ENCODE data around the gene GPR151. TPM values are rescaled to one million over a fixed set of nuclear protein-coding genes. Genes with fewer than 3 reads are reported as not detected.

Gene GPR151
- total and polyA plus RNA-seq, 9 of the 15 experiments (the other 6 are each of a cell fraction or from before 2014, with no cell fraction given) = 0.06 TPM; not detected in 8

DNA sequence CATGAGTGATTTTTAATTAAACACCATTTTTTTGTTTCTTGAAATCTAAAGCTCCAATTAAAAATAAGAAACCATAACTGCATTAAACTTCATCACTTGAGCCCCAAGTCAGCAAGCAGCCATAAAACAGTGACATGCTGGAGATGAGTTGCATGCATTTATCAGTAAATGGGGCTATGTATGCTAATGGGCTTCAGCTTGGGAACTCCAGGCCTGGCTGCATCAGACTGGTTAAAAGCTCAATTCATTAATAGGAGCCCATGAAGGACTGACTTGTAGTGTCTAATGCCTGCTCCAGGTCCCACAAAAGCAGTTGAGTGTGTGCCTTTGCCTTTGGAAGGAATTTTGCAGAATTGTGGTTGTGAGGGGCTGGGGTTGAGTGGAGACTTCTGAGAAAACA is 33.6 kb upstream of the GPR151 start (continued):
- TF ChIP-seq, protein P1, sequence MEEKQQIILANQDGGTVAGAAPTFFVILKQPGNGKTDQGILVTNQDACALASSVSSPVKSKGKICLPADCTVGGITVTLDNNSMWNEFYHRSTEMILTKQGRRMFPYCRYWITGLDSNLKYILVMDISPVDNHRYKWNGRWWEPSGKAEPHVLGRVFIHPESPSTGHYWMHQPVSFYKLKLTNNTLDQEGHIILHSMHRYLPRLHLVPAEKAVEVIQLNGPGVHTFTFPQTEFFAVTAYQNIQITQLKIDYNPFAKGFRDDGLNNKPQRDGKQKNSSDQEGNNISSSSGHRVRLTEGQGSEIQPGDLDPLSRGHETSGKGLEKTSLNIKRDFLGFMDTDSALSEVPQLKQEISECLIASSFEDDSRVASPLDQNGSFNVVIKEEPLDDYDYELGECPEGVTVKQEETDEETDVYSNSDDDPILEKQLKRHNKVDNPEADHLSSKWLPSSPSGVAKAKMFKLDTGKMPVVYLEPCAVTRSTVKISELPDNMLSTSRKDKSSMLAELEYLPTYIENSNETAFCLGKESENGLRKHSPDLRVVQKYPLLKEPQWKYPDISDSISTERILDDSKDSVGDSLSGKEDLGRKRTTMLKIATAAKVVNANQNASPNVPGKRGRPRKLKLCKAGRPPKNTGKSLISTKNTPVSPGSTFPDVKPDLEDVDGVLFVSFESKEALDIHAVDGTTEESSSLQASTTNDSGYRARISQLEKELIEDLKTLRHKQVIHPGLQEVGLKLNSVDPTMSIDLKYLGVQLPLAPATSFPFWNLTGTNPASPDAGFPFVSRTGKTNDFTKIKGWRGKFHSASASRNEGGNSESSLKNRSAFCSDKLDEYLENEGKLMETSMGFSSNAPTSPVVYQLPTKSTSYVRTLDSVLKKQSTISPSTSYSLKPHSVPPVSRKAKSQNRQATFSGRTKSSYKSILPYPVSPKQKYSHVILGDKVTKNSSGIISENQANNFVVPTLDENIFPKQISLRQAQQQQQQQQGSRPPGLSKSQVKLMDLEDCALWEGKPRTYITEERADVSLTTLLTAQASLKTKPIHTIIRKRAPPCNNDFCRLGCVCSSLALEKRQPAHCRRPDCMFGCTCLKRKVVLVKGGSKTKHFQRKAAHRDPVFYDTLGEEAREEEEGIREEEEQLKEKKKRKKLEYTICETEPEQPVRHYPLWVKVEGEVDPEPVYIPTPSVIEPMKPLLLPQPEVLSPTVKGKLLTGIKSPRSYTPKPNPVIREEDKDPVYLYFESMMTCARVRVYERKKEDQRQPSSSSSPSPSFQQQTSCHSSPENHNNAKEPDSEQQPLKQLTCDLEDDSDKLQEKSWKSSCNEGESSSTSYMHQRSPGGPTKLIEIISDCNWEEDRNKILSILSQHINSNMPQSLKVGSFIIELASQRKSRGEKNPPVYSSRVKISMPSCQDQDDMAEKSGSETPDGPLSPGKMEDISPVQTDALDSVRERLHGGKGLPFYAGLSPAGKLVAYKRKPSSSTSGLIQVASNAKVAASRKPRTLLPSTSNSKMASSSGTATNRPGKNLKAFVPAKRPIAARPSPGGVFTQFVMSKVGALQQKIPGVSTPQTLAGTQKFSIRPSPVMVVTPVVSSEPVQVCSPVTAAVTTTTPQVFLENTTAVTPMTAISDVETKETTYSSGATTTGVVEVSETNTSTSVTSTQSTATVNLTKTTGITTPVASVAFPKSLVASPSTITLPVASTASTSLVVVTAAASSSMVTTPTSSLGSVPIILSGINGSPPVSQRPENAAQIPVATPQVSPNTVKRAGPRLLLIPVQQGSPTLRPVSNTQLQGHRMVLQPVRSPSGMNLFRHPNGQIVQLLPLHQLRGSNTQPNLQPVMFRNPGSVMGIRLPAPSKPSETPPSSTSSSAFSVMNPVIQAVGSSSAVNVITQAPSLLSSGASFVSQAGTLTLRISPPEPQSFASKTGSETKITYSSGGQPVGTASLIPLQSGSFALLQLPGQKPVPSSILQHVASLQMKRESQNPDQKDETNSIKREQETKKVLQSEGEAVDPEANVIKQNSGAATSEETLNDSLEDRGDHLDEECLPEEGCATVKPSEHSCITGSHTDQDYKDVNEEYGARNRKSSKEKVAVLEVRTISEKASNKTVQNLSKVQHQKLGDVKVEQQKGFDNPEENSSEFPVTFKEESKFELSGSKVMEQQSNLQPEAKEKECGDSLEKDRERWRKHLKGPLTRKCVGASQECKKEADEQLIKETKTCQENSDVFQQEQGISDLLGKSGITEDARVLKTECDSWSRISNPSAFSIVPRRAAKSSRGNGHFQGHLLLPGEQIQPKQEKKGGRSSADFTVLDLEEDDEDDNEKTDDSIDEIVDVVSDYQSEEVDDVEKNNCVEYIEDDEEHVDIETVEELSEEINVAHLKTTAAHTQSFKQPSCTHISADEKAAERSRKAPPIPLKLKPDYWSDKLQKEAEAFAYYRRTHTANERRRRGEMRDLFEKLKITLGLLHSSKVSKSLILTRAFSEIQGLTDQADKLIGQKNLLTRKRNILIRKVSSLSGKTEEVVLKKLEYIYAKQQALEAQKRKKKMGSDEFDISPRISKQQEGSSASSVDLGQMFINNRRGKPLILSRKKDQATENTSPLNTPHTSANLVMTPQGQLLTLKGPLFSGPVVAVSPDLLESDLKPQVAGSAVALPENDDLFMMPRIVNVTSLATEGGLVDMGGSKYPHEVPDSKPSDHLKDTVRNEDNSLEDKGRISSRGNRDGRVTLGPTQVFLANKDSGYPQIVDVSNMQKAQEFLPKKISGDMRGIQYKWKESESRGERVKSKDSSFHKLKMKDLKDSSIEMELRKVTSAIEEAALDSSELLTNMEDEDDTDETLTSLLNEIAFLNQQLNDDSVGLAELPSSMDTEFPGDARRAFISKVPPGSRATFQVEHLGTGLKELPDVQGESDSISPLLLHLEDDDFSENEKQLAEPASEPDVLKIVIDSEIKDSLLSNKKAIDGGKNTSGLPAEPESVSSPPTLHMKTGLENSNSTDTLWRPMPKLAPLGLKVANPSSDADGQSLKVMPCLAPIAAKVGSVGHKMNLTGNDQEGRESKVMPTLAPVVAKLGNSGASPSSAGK (IDR thresholded peaks at IDR 0.05) = no peak
- no peak for TF ChIP-seq RFX5 (IDR thresholded peaks at IDR 0.05; ENCODE audit: low read depth, low read length)

Measured in K562 (cell line).